ENCODE data around the gene CLDN9.

Gene CLDN9

GRCh38 chr16:2986623-2987188, 26.0 kb upstream of the CLDN9 start:
- Histone ChIP-seq H3K4me1 (ENCODE audit: insufficient read depth, low read length) (no peaks in the 10 kb centered on the region), H3K4me3 (ENCODE audit: low read depth in 1 of 2, low read length in 2 of 2) (no peak overlapping the region), H3K27me3 (ENCODE audit: control insufficient read depth in 1 of 2, insufficient read depth in 2 of 2, low read length in 2 of 2) (peaks cover 0 to 15% of the 10 kb centered on the region in 2 donors), H3K9me3 (ENCODE audit: low read length) (no peaks in the 10 kb centered on the region), H3K27ac (ENCODE audit: low read depth, low read length) (no peak overlapping the region), H3K36me3 (ENCODE audit: insufficient read depth, low read length) (no peaks in the 10 kb centered on the region), H3K9ac (ENCODE audit: low read length) (no peak overlapping the region)

DNA sequence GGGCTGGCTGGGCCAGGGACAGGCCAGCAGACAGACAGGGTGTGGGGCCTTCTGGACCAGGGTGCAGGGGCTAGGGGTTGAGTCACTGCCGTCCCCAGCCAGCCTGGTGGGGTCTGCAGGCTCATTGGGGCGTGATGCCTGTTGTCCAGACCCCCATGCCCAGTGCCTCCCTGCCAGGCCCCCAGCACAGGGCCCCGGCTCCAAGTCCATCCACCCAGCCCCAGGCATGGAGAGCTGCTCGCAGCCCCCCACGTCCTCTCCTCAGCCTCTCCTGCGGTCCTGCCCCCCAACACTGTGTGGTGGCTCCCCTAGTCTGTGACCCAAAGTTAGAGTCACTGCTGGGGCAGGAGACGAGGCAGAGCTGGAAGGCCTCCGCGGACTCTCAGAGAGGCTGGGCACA, 25.4 kb upstream of the CLDN9 start:
- Histone ChIP-seq H3K9ac (ENCODE audit: low read length) (no peak overlapping the region), H3K27me3 (ENCODE audit: control insufficient read depth in 1 of 2, insufficient read depth in 2 of 2, low read length in 2 of 2) (peaks cover 0 to 15% of the 10 kb centered on the region in 2 donors)

GRCh38 chr16:2987833-2988232, 24.9 kb upstream of the CLDN9 start:
- Histone ChIP-seq H3K9ac (ENCODE audit: low read length) (no peak overlapping the region), H3K4me3 (ENCODE audit: low read depth in 1 of 2, low read length in 2 of 2) (no peak overlapping the region), H3K4me1 (ENCODE audit: insufficient read depth, low read length) (no peaks in the 10 kb centered on the region), H3K9me3 (ENCODE audit: low read length) (no peaks in the 10 kb centered on the region), H3K27ac (ENCODE audit: low read depth, low read length) (no peak overlapping the region), H3K36me3 (ENCODE audit: insufficient read depth, low read length) (no peaks in the 10 kb centered on the region), H3K27me3 (ENCODE audit: control insufficient read depth in 1 of 2, insufficient read depth in 2 of 2, low read length in 2 of 2) (peaks cover 0 to 15% of the 10 kb centered on the region in 2 donors)

More for the DNA sequence above, 25.4 kb upstream of the CLDN9 start:
- Histone ChIP-seq H3K9me3 (ENCODE audit: low read length) (no peaks in the 10 kb centered on the region), H3K4me1 (ENCODE audit: insufficient read depth, low read length) (no peaks in the 10 kb centered on the region), H3K27ac (ENCODE audit: low read depth, low read length) (no peak overlapping the region), H3K36me3 (ENCODE audit: insufficient read depth, low read length) (no peaks in the 10 kb centered on the region), H3K4me3 (ENCODE audit: low read depth in 1 of 2, low read length in 2 of 2) (no peak overlapping the region)

- H3K4me3 ChIP-seq (ENCODE audit: low read depth in 1 of 2, low read length in 2 of 2): no peak overlapping the region
- no peaks in the 10 kb centered on the region for H3K9me3 ChIP-seq (ENCODE audit: low read length)
- H3K9ac ChIP-seq (ENCODE audit: low read length): no peak overlapping the region
- H3K36me3 ChIP-seq (ENCODE audit: insufficient read depth, low read length): no peaks in the 10 kb centered on the region
- H3K4me1 ChIP-seq (ENCODE audit: insufficient read depth, low read length): no peaks in the 10 kb centered on the region
- H3K27ac ChIP-seq (ENCODE audit: low read depth, low read length): no peak overlapping the region
- peaks cover 0 to 15% of the 10 kb centered on the region in 2 donors for H3K27me3 ChIP-seq (ENCODE audit: control insufficient read depth in 1 of 2, insufficient read depth in 2 of 2, low read length in 2 of 2)
Measured at GRCh38 chr16:2988590-2989099, 24.1 kb upstream of the CLDN9 start.

- Histone ChIP-seq H3K27me3 (ENCODE audit: control insufficient read depth in 1 of 2, insufficient read depth in 2 of 2, low read length in 2 of 2) (peaks cover 0 to 15% of the 10 kb centered on the region in 2 donors), H3K9ac (ENCODE audit: low read length) (no peak overlapping the region), H3K27ac (ENCODE audit: low read depth, low read length) (no peak overlapping the region), H3K4me1 (ENCODE audit: insufficient read depth, low read length) (no peaks in the 10 kb centered on the region), H3K4me3 (ENCODE audit: low read depth in 1 of 2, low read length in 2 of 2) (no peak overlapping the region), H3K9me3 (ENCODE audit: low read length) (no peaks in the 10 kb centered on the region), H3K36me3 (ENCODE audit: insufficient read depth, low read length) (no peaks in the 10 kb centered on the region)
Measured at GRCh38 chr16:2990891-2991290, 21.8 kb upstream of the CLDN9 start.

DNA sequence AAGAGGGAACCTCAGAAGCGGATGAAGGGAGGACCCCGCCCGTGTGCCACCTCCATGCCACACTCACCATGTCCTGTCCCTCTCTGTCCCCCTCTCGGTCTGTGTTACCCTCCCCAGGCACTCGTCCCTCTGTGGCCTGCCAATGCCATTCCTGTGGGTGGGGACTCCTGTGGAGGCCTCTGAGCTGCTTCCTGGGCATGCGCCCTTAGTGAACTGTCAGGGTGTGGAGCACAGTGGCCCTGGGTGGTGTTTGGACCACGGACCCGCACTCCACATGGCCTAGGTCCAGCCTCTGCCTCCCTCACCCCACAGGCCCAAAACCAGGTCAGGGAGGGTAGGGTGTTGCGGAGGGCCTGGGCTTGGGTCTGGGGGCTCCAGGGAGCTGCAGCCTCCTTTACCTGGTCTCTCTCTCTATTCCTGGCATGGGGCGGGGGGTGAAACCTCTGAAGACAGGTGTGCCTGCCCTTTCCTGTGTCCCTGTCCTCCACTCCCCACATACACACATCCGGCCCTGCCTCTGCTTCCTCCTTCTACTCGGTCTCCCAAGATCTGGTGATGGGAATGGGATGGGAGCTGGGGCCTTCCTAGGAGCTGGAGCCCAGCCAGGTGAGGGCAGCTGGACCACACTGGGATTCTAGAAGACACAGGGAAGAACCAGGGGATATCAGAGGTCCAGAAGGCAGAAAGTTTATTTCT, 21.0 kb upstream of the CLDN9 start:
- Histone ChIP-seq H3K27me3 (ENCODE audit: control insufficient read depth in 1 of 2, insufficient read depth in 2 of 2, low read length in 2 of 2) (peaks cover 0 to 21% of the 10 kb centered on the region in 2 donors), H3K4me3 (ENCODE audit: low read depth in 1 of 2, low read length in 2 of 2) (no peak overlapping the region), H3K4me1 (ENCODE audit: insufficient read depth, low read length) (no peaks in the 10 kb centered on the region), H3K9me3 (ENCODE audit: low read length) (no peaks in the 10 kb centered on the region), H3K36me3 (ENCODE audit: insufficient read depth, low read length) (no peaks in the 10 kb centered on the region), H3K9ac (ENCODE audit: low read length) (no peak overlapping the region), H3K27ac (ENCODE audit: low read depth, low read length) (no peak overlapping the region)

- H3K9me3 ChIP-seq (ENCODE audit: low read length): no peaks in the 10 kb centered on the region
- H3K4me1 ChIP-seq (ENCODE audit: insufficient read depth, low read length): no peaks in the 10 kb centered on the region
- H3K27me3 ChIP-seq (ENCODE audit: control insufficient read depth in 1 of 2, insufficient read depth in 2 of 2, low read length in 2 of 2): peaks cover 0 to 28% of the 10 kb centered on the region in 2 donors
- no peaks in the 10 kb centered on the region for H3K36me3 ChIP-seq (ENCODE audit: insufficient read depth, low read length)
- no peak overlapping the region for H3K9ac ChIP-seq (ENCODE audit: low read length)
- no peak overlapping the region for H3K27ac ChIP-seq (ENCODE audit: low read depth, low read length)
- H3K4me3 ChIP-seq (ENCODE audit: low read depth in 1 of 2, low read length in 2 of 2): no peak overlapping the region
Measured at GRCh38 chr16:2992383-2993081, 20.2 kb upstream of the CLDN9 start.

DNA sequence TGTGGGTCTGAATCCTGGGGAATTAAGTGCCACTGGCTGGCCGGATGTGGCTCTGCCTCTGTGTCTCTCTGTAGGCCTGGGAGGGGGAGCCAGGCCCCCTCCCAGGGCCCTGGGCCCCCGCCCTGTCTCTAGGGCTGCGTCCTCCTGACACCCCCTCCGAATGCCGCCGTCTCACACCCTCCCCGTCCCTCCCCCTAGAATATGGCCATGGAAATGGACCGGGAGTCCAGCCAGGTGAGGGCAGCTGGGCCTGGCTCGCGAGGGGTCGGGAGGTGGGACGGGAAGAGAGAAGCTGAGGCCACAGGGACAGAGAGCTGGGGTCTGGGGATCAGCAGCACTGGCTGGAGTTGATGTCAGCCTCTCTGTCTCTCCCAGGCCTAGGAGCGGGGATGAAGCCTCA, 16.4 kb upstream of the CLDN9 start:
- Histone ChIP-seq H3K27me3 (ENCODE audit: control insufficient read depth in 1 of 2, insufficient read depth in 2 of 2, low read length in 2 of 2) (peaks cover 0 to 32% of the 10 kb centered on the region in 2 donors), H3K4me1 (ENCODE audit: insufficient read depth, low read length) (no peaks in the 10 kb centered on the region), H3K36me3 (ENCODE audit: insufficient read depth, low read length) (no peaks in the 10 kb centered on the region), H3K9me3 (ENCODE audit: low read length) (no peaks in the 10 kb centered on the region), H3K27ac (ENCODE audit: low read depth, low read length) (no peak overlapping the region), H3K4me3 (ENCODE audit: low read depth in 1 of 2, low read length in 2 of 2) (no peak overlapping the region), H3K9ac (ENCODE audit: low read length) (no peak overlapping the region)

- Histone ChIP-seq H3K4me1 (ENCODE audit: insufficient read depth, low read length) (no peaks in the 10 kb centered on the region), H3K27me3 (ENCODE audit: control insufficient read depth in 1 of 2, insufficient read depth in 2 of 2, low read length in 2 of 2) (peaks cover 2 to 45% of the 10 kb centered on the region in 2 donors)
Measured at GRCh38 chr16:2999929-3000328, 12.8 kb upstream of the CLDN9 start.

DNA sequence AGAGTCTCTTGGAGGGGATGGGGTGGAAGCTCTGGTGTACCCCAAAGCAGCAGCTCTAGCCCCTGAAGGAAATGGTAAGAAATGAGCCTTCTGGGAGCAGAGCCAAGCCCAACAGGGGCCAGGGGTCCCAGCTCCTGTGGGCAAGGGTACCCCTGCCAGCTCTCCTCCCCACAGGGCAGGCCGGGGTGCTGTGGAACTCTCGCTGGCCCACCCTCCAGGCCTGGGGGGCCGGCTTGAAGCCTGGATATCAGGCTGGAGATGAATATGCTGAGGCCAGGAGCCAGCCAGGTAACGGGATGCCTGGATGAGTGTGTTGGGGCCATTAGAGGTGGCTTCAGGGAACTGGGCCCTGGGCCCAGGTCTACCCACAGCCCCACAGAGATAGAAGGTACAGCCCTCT, 12.2 kb upstream of the CLDN9 start:
- Histone ChIP-seq H3K27ac (ENCODE audit: low read depth, low read length) (no peak overlapping the region), H3K9me3 (ENCODE audit: low read length) (no peaks in the 10 kb centered on the region), H3K36me3 (ENCODE audit: insufficient read depth, low read length) (no peaks in the 10 kb centered on the region), H3K4me1 (ENCODE audit: insufficient read depth, low read length) (no peaks in the 10 kb centered on the region), H3K9ac (ENCODE audit: low read length) (no peak overlapping the region), H3K4me3 (ENCODE audit: low read depth in 1 of 2, low read length in 2 of 2) (no peak overlapping the region), H3K27me3 (ENCODE audit: control insufficient read depth in 1 of 2, insufficient read depth in 2 of 2, low read length in 2 of 2) (peaks cover 6 to 48% of the 10 kb centered on the region in 2 donors)

More at GRCh38 chr16:2999929-3000328, 12.8 kb upstream of the CLDN9 start:
- no peak overlapping the region for H3K9ac ChIP-seq (ENCODE audit: low read length)
- no peak overlapping the region for H3K27ac ChIP-seq (ENCODE audit: low read depth, low read length)
- no peaks in the 10 kb centered on the region for H3K36me3 ChIP-seq (ENCODE audit: insufficient read depth, low read length)
- no peak overlapping the region for H3K4me3 ChIP-seq (ENCODE audit: low read depth in 1 of 2, low read length in 2 of 2)
- no peaks in the 10 kb centered on the region for H3K9me3 ChIP-seq (ENCODE audit: low read length)

GRCh38 chr16:3001316-3001715, 11.4 kb upstream of the CLDN9 start:
- H3K4me3 ChIP-seq (ENCODE audit: low read depth in 1 of 2, low read length in 2 of 2): no peak overlapping the region
- no peaks in the 10 kb centered on the region for H3K4me1 ChIP-seq (ENCODE audit: insufficient read depth, low read length)
- H3K27ac ChIP-seq (ENCODE audit: low read depth, low read length): no peak overlapping the region
- H3K9me3 ChIP-seq (ENCODE audit: low read length): no peaks in the 10 kb centered on the region
- peaks cover 6 to 53% of the 10 kb centered on the region in 2 donors for H3K27me3 ChIP-seq (ENCODE audit: control insufficient read depth in 1 of 2, insufficient read depth in 2 of 2, low read length in 2 of 2)
- H3K9ac ChIP-seq (ENCODE audit: low read length): no peak overlapping the region
- H3K36me3 ChIP-seq (ENCODE audit: insufficient read depth, low read length): no peaks in the 10 kb centered on the region

Measured in muscle layer of colon (tissue), 2 donors.